Heart right ventricle (tissue), 16 donors: ENCODE results near the gene ERP27. TPM values are rescaled to one million over a fixed set of nuclear protein-coding genes. Genes with fewer than 3 reads are reported as not detected.

Experiments
- ATAC-seq, 8 donors: fragments of 200-7000 bp; cut with Tn5 transposase; one replicate each; pipeline ENCODE4 v1.9.1; 2020; ENCODE audit warnings: mild to moderate bottlenecking in 8 of 8, moderate library complexity in 8 of 8, moderate number of reproducible peaks in 1 of 8
- DNase-seq, 2 donors: peaks; one replicate each; pipeline ENCODE4 v3.0.0-alpha.2; 2020
- H3K27ac ChIP-seq, 10 donors: fragments of 200-600 bp; sonication (generic) in 2 of 10; one replicate each; pipeline versions ENCODE4 v1.5.0 to v1.8.0; 2020 to 2022; ENCODE audit warnings: mild to moderate bottlenecking in 3 of 10
- H3K27me3 ChIP-seq, 7 donors: fragments of 200-600 bp; one replicate each; pipeline ENCODE4 v1.8.0; 2021 to 2022; ENCODE audit warnings: mild to moderate bottlenecking in 2 of 7
- H3K36me3 ChIP-seq, 9 donors: fragments of 200-600 bp; sonication (generic) in 1 of 9; one replicate each; pipeline versions ENCODE4 v1.5.0 to v1.8.0; 2020 to 2022; ENCODE audit warnings: mild to moderate bottlenecking in 2 of 9
- H3K4me1 ChIP-seq, 9 donors: fragments of 200-600 bp; sonication (generic) in 1 of 9; one replicate each; pipeline versions ENCODE4 v1.5.0 to v1.8.0; 2020 to 2022; ENCODE audit warnings: mild to moderate bottlenecking in 4 of 9
- H3K4me3 ChIP-seq, 10 donors: fragments of 200-600 bp; sonication (generic) in 2 of 10; one replicate each; pipeline versions ENCODE4 v1.5.0 to v1.8.0; 2020 to 2022; ENCODE audit warnings: mild to moderate bottlenecking in 7 of 10, moderate library complexity in 2 of 10
- H3K9me3 ChIP-seq, 11 donors: fragments of 200-600 bp in 10 of 11; sonication (generic) in 2 of 11; one replicate each; pipeline versions ENCODE4 v1.5.0 to v1.8.0; 2013 to 2022; ENCODE audit warnings: mild to moderate bottlenecking in 2 of 11, control low read depth in 1 of 11, moderate library complexity in 1 of 11
- CTCF ChIP-seq, 9 donors: fragments of 200-600 bp; sonication (generic) in 2 of 9; IDR thresholded peaks; one replicate each; pipeline versions ENCODE4 v1.5.0 to v1.8.0; 2021 to 2022; ENCODE audit warnings: antibody characterized with exemption in 9 of 9, mild to moderate bottlenecking in 5 of 9, moderate library complexity in 1 of 9
- WGBS, 2 donors: extraction: QIAGEN DNeasy Blood & Tissue Kit; methylation state at CpG; one replicate each; pipeline ENCODE4 v1.1.7; 2013; ENCODE audit warnings: inconsistent platforms in 1 of 2; 5-methylcytosine and 5-hydroxymethylcytosine counted together
- intact Hi-C, 10 donors: fragments of 100-400 bp; cut with DNase I; formaldehyde crosslinking; loops; one replicate each; pipeline versions ENCODE4 v1.11.1 to v1.14.2; 2022
- polyA plus RNA-seq, 2 donors: library from polyadenylated mRNA; stranded (reverse); fragments of 200-250 nt; gene quantifications; one replicate each; pipeline ENCODE4 v1.2.3, GENCODE V29; 2013
- total RNA-seq, 10 donors: library from RNA; stranded (reverse); fragmentation: NEBNext Ultra II Directional in 3 of 10; extraction: Animal tissue kit (Norgen Biotek cat#: 25700) in 3 of 10; gene quantifications; one replicate each; pipeline versions ENCODE4 v1.2.1 to v1.2.4, GENCODE V29; 2021 to 2023
- donor health status: Arrhythmogenic right ventricular cardiomyopathy.
- donor health status: ischemic (EF 13 %, LVEDD 7.1; RV severe dilation, severe dysfunction).
- donor health status: healthy with polysubstance abuse.
- donor health status: DM: no; HTN: yes; CAD: no.
- donor health status: DM: no; HTN: no; CAD: no.
- donor health status: ischemic (EF 25% LVEDD 6.9; RV normal size, moderate dysfunction).
- donor health status: ischemic (EF 25% LVEDD 5.7; RV mildly dilated, moderate dysfunction).
- donor health status: healthy.
- donor health status: DM: yes; HTN: yes; CAD: no.
- donor health status: Ischemic cardiomyopathy.
- donor health status: ischemic (EF 35%, LVEDD 5.7; RV mildly dilated, moderate dysfunction).
- donor health status: nonischemic (EF 11% LVEDD 7.7; RV severe dilation, severe dysfunction).
- donor health status: DM: yes; HTN: yes; CAD: no.
- donor health status: PGD.
- donor health status: ischemic (EF 29% LVEDD 5.4; RV normal size, mild dysfunction).
- donor health status: nonischemic (EF 23%, LVEDD 6.1; RV moderate dilation, normal function).

Gene ERP27
- total and polyA plus RNA-seq, 12 donors, result 0.14 to 0.79 (median 0.28) TPM; not detected in 2

GRCh38 chr12:14871886-14872285 is 66.5 kb downstream of the ERP27 start:
- no peak for ATAC-seq
- peaks cover 0 to 7% (median 0%) of the 10 kb centered on the region in 9 donors for H3K4me1 ChIP-seq
- no peaks in the 10 kb centered on the region for H3K36me3 ChIP-seq
- intact Hi-C loops, result no loop called here
- no peak overlapping the region for H3K4me3 ChIP-seq
- H3K27ac ChIP-seq, result no peak overlapping the region
- no peak for DNase-seq
- H3K9me3 ChIP-seq, result peaks cover 0 to 9% (median 0%) of the 10 kb centered on the region in 11 donors
- TF ChIP-seq CTCF (IDR thresholded peaks at IDR 0.05), result no peak
- no peaks in the 10 kb centered on the region for H3K27me3 ChIP-seq
- WGBS, 2 donors, result 91 to 95% methylated on average over 1 of the region's 1 CpG

DNA sequence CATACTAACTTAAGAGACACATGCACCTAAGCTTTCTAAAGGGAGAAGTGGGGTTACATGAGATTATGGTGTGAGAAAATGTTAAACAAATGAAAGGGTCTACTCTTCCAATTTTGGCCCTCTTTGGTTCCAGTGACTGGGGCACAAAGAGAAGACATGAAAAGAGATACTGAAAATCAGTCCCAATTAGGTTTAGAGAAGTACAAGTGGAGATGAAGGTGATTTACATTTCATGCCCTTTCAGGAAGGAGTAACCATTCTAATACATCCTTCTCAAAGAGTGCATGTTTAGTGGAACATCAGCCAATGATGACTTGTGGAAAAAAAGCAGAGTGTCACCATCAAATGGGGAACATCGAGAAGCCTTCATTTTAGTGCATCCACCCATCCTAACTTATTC is 67.1 kb downstream of the ERP27 start:
- peaks cover 0 to 7% (median 0%) of the 10 kb centered on the region in 9 donors for H3K4me1 ChIP-seq
- H3K4me3 ChIP-seq, result no peak overlapping the region
- H3K36me3 ChIP-seq, result no peaks in the 10 kb centered on the region
- H3K27ac ChIP-seq, result no peak overlapping the region
- intact Hi-C loops, result no loop called here
- ATAC-seq (no peak), DNase-seq (no peak)
- 97 to 98% methylated on average over 1 of the region's 1 CpG for WGBS, 2 donors
- H3K9me3 ChIP-seq, result peaks cover 0 to 12% (median 0%) of the 10 kb centered on the region in 11 donors
- H3K27me3 ChIP-seq, result no peaks in the 10 kb centered on the region
- TF ChIP-seq CTCF (IDR thresholded peaks at IDR 0.05), result no peak

DNA sequence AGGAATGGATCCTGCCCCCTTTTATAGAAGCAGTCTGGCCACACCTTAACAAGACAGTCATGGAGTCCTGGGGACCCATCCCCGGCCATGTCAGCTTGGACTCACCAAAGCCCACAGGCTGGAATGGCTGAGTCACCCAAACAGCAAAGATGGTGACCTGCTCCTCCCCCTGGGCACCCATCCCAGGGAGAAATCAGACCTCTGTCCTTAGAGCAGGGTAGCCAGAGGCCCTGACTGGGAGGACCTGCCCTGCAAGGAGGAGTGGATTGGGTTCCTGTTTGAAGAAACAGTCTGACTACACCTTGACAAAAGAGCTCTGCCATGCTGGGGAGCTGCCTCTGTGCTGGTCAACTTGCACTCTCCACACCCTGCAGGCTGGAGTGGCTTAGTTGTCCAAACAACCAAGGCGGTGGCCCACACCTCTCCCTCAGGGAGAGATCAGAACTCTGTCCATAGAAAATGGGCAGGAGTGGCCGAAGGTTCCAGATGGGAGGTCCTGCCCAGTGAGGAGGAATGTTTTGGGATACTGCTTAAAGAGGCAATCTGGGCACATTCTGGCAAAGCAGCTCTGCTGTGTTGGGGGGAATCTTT is 69.3 kb downstream of the ERP27 start:
- 95 to 100% methylated on average over 3 of the region's 3 CpGs for WGBS, 2 donors
- H3K9me3 ChIP-seq, result peaks cover 0 to 12% (median 0%) of the 10 kb centered on the region in 11 donors
- intact Hi-C loops, result no loop called here
- ATAC-seq (peak in 1 of 8 donors; percentile 44), DNase-seq (no peak)
- no peak for TF ChIP-seq CTCF (IDR thresholded peaks at IDR 0.05)
- no peaks in the 10 kb centered on the region for H3K27me3 ChIP-seq
- no peak overlapping the region for H3K27ac ChIP-seq
- peaks cover 0 to 5% (median 0%) of the 10 kb centered on the region in 9 donors for H3K4me1 ChIP-seq
- H3K4me3 ChIP-seq, result no peak overlapping the region
- no peaks in the 10 kb centered on the region for H3K36me3 ChIP-seq

Other genes starting within 250 kb of the ERP27 start
- under 1 TPM in 2 of 10 donors, not detected in 8; 0.06 to 0.15 TPM for gene GUCY2C, start 241.9 kb downstream of the ERP27 start, total RNA-seq
- under 1 TPM in 1 of 2 donors, not detected in 1; 0.01 TPM for gene GUCY2C, start 241.9 kb downstream of the ERP27 start, polyA plus RNA-seq
- gene WBP11, start 135.1 kb downstream of the ERP27 start, total RNA-seq, result 10 to 100 TPM; 47.6 to 62.3 (median 56.0) TPM
- 10 to 100 TPM; 11.9 to 27.6 TPM for gene WBP11, start 135.1 kb downstream of the ERP27 start, polyA plus RNA-seq
- 1 to 10 TPM; 1.2 to 5.8 (median 3.7) TPM for gene C12orf60, start 134.9 kb downstream of the ERP27 start, total RNA-seq
- 1 to 10 TPM; 3.4 to 5.5 TPM for gene C12orf60, start 134.9 kb downstream of the ERP27 start, polyA plus RNA-seq
- gene SMCO3, start 124.4 kb downstream of the ERP27 start, total RNA-seq, result under 1 TPM in 5 of 10 donors, not detected in 5; 0.10 to 0.24 (median 0.12) TPM
- gene SMCO3, start 124.4 kb downstream of the ERP27 start, polyA plus RNA-seq, result 1 to 10 TPM in 1 of 2 donors, under 1 TPM in 1; 0.14 to 1.3 TPM
- gene ART4, start 95.0 kb downstream of the ERP27 start, total RNA-seq, result 1 to 10 TPM in 9 of 10 donors, under 1 TPM in 1; 0.72 to 3.9 (median 2.8) TPM
- gene ART4, start 95.0 kb downstream of the ERP27 start, polyA plus RNA-seq, result 1 to 10 TPM; 1.3 to 2.7 TPM
- gene MGP, start 52.7 kb downstream of the ERP27 start, total RNA-seq, result 100 to 1,000 TPM; 151 to 456 (median 254) TPM
- 100 to 1,000 TPM; 252 to 528 TPM for gene MGP, start 52.7 kb downstream of the ERP27 start, polyA plus RNA-seq
- 100 to 1,000 TPM in 1 of 10 donors, 10 to 100 TPM in 9; 28.1 to 150 (median 37.9) TPM for gene ARHGDIB, start 23.1 kb upstream of the ERP27 start, total RNA-seq
- gene ARHGDIB, start 23.1 kb upstream of the ERP27 start, polyA plus RNA-seq, result 100 to 1,000 TPM; 114 to 144 TPM
- gene PDE6H, start 34.5 kb upstream of the ERP27 start, total RNA-seq, result not detected
- not detected for gene PDE6H, start 34.5 kb upstream of the ERP27 start, polyA plus RNA-seq